GM19463 (cell line): ENCODE data around the gene STAT3.
"Not testable (repeated sequence)": the region's sequence is repeated elsewhere in the genome, so short reads cannot be mapped to it uniquely, and the experiment has no call there.

Experiments
- ATAC-seq: cut with Tn5 transposase; IDR thresholded peaks from one replicate; pipeline ENCODE4 v1.9.1; 2021; ENCODE audit warnings: mild to moderate bottlenecking, moderate library complexity; ENCODE audit not compliant: unreplicated experiment

STAT3 gene

DNA sequence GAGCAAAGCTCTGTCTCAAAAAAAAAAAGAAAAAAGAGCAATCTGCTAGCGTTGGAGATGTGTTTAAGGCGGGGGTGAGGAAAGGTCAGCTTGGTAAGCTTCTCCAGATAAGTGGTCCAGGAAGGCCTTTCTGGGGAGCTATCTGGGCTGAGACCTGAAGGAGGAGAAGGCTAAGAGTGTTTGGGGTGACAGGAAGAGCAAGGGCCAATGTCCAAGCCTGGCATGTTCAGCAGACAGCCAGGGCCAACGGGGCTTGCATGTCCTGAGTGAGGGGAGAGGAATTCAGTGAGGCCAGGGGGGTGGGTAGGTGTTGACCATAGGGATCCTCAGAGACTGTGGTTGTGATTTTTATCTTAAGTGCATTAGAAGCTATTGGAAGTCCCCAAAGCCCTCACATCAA lies 84.5 kb downstream of the STAT3 start:
- ATAC-seq, result no peak

DNA sequence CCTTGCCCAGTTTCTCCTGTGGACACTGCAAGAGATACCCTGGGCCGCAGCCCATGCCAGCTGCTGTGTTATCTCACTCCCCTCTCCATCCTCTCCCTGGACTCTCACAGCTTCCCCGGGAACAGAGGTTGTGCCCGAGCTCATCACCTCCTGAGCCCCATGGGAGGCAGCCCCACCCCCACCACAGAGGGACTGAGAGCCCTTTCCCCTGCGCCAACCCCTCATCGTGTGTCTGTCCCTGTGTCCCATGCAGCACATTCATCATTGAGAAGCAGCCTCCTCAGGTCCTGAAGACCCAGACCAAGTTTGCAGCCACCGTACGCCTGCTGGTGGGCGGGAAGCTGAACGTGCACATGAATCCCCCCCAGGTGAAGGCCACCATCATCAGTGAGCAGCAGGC lies 87.2 kb downstream of the STAT3 start:
- ATAC-seq, result no peak

DNA sequence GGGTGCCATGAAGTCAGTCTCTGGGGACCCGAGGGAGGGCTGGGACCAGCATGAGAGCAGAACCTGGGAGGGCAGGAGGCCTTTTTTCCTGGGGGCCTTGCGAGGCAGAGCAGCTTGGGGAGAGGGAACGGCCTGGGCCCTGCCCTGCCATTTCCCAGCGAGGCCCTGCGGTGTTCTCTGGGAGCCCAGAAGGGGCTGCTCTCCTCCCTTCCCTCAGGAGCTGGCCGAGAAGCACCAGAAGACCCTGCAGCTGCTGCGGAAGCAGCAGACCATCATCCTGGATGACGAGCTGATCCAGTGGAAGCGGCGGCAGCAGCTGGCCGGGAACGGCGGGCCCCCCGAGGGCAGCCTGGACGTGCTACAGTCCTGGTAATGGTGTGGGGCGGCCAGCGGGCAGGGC lies 88.3 kb downstream of the STAT3 start:
- not testable (repeated sequence) for ATAC-seq

DNA sequence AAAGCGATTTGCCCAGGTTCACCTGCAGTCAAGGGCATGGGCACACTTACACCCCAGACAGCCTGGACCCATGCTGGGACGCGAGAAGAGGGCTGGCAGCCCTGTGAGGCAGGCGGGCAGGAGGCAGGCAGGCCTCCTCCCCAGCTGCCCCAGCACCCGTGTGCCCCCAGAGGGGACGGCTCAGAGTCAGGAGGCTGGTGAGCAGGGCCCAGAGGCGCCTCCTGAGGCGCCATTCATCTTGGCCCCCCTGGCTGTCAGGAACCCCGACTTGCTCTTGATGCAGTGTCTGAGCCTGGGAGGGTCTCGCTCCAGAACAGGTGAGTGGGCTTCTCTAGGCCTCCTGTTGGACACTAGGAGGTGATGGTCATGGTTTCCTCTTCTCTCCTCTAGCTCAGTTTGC lies 88.9 kb downstream of the STAT3 start:
- ATAC-seq, result not testable (repeated sequence)

DNA sequence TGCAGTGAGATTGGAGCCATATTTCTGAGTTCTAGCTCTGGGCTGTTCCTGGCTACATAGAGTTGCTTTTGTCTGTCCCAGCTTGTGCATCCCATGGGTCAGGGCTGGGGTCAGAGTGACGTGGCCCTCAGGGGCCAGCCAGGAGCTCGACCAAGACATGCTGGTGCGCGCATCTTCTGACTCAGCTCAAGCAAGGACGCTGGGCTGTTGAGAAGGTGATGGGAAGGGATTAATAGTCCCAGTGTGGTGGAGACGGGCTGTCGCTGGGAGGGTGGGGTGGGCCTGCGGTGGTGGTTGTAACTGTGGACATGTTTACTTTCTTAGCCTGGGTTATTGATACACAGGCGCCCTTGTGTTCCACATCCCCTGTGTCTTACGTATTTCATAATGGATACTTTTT lies 90.5 kb downstream of the STAT3 start:
- ATAC-seq, result not testable (repeated sequence)

DNA sequence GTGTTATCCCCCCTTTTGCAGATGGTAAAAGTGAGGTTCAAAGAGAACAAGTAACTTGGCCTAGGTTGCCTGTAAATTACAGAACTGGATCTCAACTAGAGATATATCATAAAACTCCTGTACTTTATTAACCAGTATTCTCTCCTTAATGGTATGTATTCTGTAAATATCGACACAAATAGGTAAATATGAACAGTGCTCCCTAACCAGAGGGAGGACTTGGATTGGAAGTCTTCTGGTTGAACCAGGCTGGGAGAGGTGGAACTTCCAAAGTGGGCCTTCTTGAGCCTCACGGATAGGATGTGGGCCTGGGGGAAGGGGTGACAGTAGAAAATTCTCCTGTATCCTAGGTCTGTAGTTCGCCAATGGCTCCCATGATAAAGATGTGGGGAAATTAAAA lies 92.2 kb downstream of the STAT3 start:
- no peak for ATAC-seq

DNA sequence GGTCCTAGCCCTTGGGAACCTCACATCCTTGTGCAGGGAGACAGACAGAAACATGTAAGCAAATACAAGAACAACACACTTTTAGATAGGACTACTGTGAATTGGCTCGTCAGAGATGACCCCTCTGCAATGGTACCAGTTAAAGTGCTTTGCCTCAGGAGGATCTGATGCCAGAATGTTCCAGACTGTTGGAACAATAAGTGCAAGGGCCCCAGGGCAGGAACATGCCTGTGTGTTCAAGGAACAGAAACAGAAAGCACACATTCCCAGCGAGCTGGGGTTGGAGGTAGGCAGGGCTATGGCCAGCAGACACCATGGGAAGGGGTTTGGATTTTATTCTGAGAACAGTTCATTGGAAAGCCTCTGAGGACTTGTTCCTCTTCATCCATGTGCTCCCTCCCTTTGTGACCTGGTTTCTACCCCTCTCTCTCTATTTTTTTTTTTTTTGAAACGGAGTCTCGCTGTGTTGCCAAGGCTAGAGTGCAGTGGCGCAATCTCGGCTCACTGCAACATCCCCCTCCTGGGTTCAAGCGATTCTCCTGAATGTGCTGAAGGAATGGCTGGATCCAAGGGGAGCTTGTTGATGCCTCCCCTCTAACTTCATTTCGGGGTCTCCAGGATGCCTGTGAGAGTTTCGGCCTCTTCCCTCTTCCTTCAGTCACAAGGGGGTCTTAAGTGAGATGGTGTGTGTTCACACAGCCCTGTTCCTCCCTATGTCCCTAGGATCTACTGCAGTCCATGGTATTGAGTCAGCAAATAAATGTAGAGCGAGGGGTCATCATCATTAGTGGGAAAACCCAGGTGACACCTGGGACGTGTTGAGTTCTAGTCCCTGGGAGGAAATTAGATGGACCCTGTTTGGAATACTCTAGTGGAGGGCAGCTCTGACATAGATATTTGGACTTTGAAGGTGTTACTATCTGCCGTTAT lies 93.5 kb downstream of the STAT3 start:
- no peak for ATAC-seq

DNA sequence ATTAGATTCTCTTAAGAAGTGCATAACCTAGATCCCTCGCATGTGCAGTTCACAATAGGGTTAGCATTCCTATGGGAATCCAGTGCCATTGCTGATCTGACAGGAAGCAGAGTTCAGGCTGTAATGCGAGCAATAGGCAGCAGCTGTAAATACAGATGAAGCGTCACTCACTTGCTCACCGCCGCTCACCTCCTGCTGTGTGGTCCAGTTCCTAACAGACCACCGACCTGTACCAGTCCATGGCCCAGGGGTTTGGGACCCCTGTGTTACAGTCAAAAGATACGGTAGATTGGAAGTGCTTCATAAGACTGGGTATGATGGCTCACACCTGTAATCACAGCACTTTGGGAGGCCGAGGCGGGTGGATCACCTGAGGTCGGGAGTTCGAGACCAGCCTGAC lies 97.1 kb downstream of the STAT3 start:
- ATAC-seq, result no peak

DNA sequence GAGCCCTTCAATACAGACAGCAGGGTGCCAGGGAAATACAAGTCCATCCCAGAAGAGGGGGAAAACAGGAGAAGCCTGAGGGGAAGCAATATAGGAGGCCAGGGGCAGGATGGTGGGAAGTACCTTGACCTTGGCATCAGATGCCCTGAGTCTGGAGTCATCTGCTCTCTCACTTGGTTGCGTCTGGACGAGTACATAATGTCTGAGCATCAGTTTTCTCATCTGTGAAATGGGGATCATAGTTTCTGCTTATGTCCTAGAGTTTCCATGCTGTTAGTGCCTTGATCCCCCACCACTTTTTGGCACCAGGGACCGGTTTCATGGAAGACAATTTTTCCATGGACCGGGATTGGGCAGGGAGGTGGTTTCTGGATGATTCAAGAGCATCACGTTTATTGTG lies 97.7 kb downstream of the STAT3 start:
- ATAC-seq, result no peak

DNA sequence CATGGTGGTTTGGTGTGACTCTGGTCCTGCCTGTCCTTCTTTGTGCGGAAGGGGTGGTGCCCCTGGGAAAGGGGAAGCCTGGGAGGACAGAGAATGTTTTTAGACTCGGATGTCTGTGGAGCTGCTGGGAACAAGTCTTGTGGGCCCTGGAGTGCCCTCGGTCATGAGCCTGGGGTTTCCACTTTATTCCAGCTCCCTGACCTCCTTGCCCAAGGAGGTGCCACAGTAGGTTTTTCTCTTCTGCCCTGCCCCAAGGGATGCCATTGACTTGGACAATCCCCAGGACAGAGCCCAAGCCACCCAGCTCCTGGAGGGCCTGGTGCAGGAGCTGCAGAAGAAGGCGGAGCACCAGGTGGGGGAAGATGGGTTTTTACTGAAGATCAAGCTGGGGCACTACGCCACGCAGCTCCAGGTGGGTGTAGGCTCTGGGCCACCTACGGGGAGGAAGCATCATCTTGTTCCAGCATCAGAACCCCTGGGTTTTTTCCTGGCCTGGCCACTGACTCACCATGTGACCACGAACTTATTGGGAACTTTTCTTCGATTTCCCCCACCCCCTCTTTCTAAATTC lies 98.5 kb downstream of the STAT3 start:
- ATAC-seq, result no peak

DNA sequence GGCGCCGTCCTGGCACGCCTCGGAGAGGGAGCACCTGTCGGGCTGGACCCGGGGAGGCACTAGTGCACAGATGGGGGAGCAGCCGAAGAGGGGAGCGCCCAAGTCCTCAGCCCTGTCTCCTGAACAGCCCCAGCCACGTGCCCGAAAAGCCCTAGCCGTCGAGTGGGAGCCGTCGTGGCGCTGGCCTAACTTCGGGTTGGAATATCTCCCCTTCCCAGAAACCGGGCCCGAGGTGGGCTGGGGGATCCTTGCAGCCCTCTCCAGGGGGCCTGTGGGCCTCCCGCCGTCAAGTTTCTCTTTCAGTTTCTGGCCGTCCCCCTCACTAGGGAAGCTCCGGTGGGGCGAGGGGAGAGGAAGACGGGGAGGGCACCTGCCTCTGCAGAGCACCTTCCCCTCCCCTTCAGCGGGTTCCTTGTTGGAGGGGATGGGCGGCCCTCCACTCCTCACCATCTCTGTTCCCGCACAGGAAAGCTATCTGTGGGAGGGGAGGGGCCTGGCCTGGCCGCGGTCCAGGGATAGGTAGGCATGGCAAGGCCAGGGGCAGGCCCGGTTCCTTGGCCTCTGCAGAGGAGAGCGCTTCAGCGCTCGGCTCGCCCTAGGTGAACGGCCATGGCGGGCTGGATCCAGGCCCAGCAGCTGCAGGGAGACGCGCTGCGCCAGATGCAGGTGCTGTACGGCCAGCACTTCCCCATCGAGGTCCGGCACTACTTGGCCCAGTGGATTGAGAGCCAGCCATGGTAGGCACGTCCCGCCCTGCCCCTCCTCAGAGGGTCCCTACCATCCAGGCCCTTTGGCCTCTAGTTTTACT lies 99.2 kb downstream of the STAT3 start:
- ATAC-seq, result no peak

DNA sequence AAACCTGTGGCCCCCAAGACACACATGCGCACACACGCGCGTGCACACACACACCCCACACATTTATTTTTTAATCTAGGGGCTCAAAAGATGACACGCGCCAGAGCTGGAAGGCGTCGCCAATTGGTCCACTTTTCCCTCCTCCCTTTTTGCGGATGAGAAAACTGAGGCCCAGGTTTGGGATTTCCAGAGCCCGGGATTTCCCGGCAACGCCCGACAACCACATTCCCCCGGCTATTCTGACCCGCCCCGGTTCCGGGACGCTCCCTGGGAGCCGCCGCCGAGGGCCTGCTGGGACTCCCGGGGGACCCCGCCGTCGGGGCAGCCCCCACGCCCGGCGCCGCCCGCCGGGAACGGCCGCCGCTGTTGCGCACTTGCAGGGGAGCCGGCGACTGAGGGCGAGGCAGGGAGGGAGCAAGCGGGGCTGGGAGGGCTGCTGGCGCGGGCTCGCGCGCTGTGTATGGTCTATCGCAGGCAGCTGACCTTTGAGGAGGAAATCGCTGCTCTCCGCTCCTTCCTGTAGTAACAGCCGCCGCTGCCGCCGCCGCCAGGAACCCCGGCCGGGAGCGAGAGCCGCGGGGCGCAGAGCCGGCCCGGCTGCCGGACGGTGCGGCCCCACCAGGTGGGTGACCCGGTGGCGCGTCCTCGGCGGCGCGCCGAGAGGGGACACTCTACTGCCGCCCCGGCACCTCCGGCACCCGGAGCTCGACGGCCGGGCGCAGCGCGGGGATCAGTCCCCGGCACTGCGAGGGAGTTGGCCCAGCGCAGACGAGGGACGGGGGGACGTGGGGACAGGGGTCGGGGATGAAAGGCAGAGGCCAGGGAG lies 100.1 kb downstream of the STAT3 start, which contains the start of gene STAT5A:
STAT5A (plus strand) TSS at position 522 of the 826 bp plus-strand sequence. CDS start 914 bp downstream, outside the sequence.
- ATAC-seq, result peak; percentile 57

DNA sequence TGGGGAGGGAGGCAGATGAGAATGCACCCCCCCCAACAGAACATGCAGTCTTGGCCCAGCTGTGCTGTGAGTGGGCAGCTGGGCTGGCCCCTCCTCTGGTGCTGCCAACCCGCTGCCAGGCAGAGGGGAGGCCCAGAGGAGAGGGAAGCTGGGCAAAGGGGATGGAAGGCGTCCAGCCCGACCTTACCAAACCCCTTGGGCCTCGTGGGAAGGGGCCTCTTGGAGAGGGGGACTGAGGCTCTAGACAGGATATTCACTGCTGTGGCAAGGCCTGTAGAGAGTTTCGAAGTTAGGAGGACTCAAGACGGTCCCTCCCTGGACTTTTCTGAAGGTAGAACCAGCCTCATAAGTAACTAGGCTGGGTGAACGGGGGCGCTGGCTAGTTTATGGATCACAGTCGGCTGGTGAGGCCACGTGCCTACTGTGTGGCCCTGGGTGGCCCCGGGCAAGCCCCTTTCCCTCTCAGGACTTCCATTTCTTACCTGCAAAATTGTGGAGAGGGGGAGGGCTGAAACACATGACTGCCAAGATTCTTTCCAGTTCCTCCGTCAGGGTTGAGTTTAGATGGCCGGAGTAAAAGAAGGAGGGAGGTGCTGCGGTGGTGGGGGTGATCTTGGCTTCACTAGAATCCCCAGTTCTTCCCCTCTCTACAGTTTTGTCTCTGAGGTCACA lies 100.8 kb downstream of the STAT3 start:
- peak; percentile 26 for ATAC-seq

DNA sequence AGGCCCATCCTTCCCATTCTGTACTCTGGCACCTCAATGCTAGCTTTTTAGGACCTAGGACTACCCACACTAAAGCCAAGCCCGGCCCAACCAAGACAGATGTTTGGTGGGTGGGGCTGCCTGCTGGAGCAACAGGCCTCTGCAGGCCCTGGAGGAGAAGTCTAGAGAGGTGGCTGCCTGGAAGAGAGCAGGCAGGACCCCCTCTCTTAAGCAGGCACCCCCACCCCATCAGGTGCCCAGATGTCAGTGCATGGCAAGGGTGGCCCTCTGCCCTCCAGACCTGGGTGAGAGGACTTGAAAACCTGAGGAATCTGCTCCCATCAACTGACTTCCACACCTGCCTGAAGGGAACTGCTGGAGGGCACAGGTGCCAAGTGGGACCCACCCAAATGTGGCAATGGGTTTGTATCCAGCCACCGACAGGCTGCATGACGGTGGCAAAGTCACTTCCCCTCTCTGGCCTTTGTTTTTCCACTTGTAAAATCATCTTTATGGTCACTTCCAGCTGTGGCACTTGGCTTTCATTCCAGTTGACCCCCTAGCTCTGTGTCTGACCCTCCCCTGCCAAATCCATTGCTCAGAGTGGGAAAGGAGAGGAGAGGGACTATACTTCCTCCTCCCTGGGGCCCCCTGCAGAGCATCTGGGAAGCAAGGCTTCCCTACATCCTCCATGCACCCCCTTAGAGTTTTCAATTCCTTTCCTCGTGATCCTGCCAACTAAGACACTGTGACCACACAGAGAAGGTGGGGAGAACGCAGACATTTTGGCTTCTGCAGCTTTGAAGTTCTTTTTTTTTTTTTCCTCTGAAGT lies 101.6 kb downstream of the STAT3 start:
- no peak for ATAC-seq

DNA sequence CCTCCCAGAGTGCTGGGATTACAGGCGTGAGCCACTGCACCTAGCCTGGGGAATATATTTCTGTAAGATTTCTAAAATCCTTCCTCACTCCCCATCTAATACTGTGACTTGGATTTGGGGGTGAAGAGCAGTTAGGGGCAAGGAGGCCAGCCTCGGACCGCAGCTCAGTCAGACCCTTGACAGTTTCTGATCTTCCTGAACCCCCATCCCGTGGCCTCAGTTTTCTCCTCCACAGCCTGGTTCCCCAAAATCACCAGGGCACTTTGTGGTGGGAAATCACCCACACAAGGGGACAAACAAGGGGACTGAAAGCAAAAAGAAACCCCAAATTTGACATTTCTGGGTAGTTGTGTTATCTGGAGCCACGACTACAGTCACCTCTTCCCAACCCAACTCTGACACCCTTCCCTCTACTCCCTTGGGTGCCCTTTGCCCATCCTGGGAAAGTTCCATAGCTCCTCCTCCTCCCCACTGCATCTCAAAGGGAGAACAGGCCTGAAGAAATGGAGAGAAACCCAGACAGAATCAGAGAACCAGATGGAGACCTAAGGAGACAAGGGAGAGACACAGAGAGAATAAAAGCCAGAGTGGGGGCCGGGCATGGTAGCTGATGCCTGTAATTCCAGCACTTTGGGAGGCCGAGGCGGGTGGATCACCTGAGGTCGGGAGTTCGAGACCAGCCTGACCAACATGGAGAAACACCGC lies 102.7 kb downstream of the STAT3 start:
- ATAC-seq, result no peak

DNA sequence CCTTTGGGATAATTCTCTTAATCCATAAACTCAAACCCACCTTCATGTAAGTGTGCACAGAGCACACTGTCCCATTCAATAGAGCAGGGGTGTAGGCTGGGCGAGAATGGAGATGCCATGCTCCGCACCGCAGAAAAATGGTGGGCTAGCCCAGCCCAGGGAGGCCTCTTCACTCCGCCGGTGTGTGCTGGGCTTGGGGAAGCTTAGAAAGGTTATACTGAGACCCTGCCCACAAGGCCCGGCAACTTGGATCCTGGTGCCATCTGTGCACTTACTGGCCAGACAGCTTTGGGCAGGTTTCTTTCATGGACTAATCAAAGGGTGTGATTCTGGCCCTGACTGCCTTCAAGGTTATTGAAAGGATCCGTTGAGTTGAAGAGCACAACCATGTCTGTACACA lies 103.7 kb downstream of the STAT3 start:
- ATAC-seq, result no peak

DNA sequence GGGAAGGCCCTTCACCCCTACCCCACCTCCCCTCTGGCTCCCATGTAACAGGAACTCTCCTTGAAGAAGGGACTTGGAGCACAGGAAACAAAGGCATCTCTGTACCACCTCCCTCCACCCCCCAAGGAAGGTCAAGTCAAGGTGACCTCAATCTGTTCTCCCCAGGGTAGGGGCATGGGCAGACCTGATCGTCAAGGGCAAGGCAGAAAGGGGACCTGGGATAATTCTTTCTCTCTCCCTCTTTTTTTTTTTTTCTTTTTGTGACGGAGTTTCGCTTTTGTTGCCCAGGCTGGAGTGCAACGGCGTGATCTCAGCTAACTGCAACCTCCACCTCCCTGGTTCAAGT lies 104.2 kb downstream of the STAT3 start:
- ATAC-seq, result no peak

DNA sequence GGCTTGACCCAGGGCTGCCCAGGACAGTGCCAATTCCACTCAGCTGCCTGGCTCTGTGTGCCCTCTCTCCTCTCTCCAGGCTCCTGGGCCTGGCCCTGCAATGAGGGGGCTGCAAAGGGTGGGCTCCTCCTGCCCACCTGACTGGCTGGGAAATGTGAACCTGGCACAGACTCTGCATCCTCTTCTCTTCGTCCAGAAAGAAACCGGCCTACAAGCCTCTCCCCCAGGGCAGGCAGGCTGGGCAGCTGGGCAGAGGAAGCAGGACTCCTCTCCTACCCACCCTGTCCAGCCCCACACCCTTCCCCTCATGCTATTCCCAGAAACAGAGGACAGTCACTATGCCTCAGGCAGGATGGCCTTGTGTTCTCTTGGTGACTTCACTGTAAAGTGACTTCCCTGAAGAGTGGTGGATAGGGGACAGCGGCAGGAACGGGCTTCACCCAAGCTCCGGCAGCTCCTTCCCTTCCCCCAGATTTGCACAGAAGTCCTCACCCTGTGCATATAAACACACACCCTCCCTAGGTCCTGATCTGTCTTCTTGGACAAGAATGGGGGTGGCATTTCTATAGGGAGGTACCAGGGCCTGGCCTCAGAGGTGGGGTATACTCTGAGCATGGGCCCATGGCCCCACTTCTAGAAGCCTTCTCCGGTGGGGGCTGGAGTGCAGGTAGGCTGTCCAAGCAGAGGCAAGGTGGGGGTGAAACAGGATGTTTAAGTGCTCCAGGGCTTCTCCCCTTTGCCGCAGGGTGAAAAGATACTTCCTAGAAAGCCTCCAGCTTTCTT lies 104.8 kb downstream of the STAT3 start:
- ATAC-seq, result no peak
